ENCODE measurements around the gene ARMC12. TPM values are rescaled to one million over a fixed set of nuclear protein-coding genes. Genes with fewer than 3 reads are reported as not detected.
A peak's percentile ranks its signal among the peaks of the same experiment; 100 is the strongest.

Gene ARMC12
- total and polyA plus RNA-seq, 2 of the 4 experiments (the other 2 are of a cell fraction): 0.18 to 0.74 TPM

DNA sequence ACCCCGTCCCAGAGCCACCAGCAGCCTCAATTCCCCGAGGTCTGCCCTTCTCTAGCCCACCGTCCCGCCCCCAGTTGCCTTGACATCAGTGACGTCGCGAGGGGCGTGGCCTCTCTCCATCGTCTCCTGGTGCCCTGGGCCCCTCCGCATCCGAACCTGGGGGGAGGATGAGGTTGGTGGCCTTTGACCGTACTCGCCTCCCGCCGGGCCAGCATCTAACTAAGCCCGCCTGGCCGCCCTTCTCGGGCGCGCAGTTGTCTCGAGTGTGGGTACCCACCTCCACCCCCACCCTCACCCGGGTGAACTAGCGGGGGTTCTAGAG lies 5.5 kb upstream of the ARMC12 start:
- Histone ChIP-seq H2AK9ac (replicated peaks; ENCODE audit: low read depth, low read length, poor library complexity) (peak overlapping the region; percentile 71), H3K27me3 (ENCODE audit: control insufficient read depth, insufficient read depth, low read length) (no peaks in the 10 kb centered on the region), H3K23ac (ENCODE audit: low read depth, low read length) (no peak overlapping the region), H3K9me1 (ENCODE audit: insufficient read depth, low read length) (peaks cover 9% of the 10 kb centered on the region), H4K91ac (ENCODE audit: insufficient read depth, low read depth, low read length) (peak overlapping the region; percentile 30; the same call in 1 of the 2 replicates), H3K27ac (ENCODE audit: insufficient read depth, low read length) (peak overlapping the region; percentile 88), H2BK20ac (ENCODE audit: low read depth, low read length) (0 out of 2 replicates have a peak overlapping the region, but pooled peaks have one; percentile 20), H2BK5ac (ENCODE audit: low read depth, low read length, poor library complexity, severe bottlenecking) (peak overlapping the region; percentile 56), H2AK5ac (ENCODE audit: low read depth, low read length) (no peak overlapping the region), H3K4me1 (ENCODE audit: control insufficient read depth, insufficient read depth, low read length) (peaks cover 10% of the 10 kb centered on the region), H3K9me3 (ENCODE audit: control insufficient read depth, insufficient read depth, low read length) (no peaks in the 10 kb centered on the region), H3K4me2 (ENCODE audit: low read depth, low read length) (peak overlapping the region; percentile 84), H4K20me1 (ENCODE audit: insufficient read depth, low read length) (no peaks in the 10 kb centered on the region), H3K18ac (ENCODE audit: low read depth, low read length) (peak overlapping the region; percentile 32; the same call in 1 of the 2 replicates), H4K5ac (ENCODE audit: low read depth, low read length) (no peak overlapping the region; the same call in 1 of the 2 replicates), H2AFZ (replicated peaks; ENCODE audit: low read length, poor library complexity) (peak overlapping the region; percentile 94), H3K4ac (ENCODE audit: low read depth, low read length) (peak overlapping the region; percentile 42), H3K56ac (ENCODE audit: extremely low read depth, insufficient read depth, low read length) (no peak overlapping the region), H3K4me3 (ENCODE audit: insufficient read depth, low read depth, low read length) (peak overlapping the region; percentile 70), H3K14ac (replicated peaks; ENCODE audit: low read depth, low read length) (0 out of 2 replicates have a peak overlapping the region, but pooled peaks have one; percentile 5), H3K79me1 (ENCODE audit: low read depth in 1 of 2, low read length in 2 of 2) (no peaks in the 10 kb centered on the region), H4K8ac (ENCODE audit: low read depth in 2 of 2, low read length in 2 of 2) (peak overlapping the region in 1 of 2 experiments; percentile 76; a peak in 2 of 4 replicates), H3K9ac (ENCODE audit: low read depth, low read length) (peak overlapping the region; percentile 50; the same call in 1 of the 2 replicates), H3K36me3 (ENCODE audit: control insufficient read depth, insufficient read depth, low read length) (no peaks in the 10 kb centered on the region), H2BK15ac (ENCODE audit: low read depth, low read length) (peak overlapping the region; percentile 59; the same call in 1 of the 3 replicates), H2BK120ac (ENCODE audit: low read depth, low read length) (peak overlapping the region; percentile 28)
- no CpG with 5 or more reads among the region's 23 CpGs for WGBS, 2 experiments (ENCODE audit: extremely low coverage in 2 of 2, insufficient read length in 1 of 2)
- dilution Hi-C loops (cut with HindIII; ENCODE audit: low sequenced_read_pairs, unreplicated experiment): no loop called here
- in situ Hi-C loops (cut with MboI; ENCODE audit: low sequenced_read_pairs): loop anchor here (25.0 kb wide), 1 partner anchor 419 kb away; no protein-coding TSS in a partner anchor
- DNase-seq: peak; percentile 67
- intact Hi-C loops (cut with micrococcal nuclease): no loop called here
- ChIA-PET POLR2A (ENCODE audit: unreplicated experiment) (no interaction called here), CTCF (no interaction called here)
- no TSS peak for BruUV-seq (replicated peaks)
- ATAC-seq (ENCODE audit: low read depth): peak; percentile 59
- TF ChIP-seq POLR2A (IDR thresholded peaks at IDR 0.05; ENCODE audit: low read depth, low read length) (no peak), FOS (IDR thresholded peaks at IDR 0.05; ENCODE audit: low read depth, low read length) (no peak), MXI1 (IDR thresholded peaks at IDR 0.05; ENCODE audit: borderline replicate concordance, low read depth, low read length) (no peak), NFE2L2 (IDR thresholded peaks at IDR 0.05; ENCODE audit: low read depth, low read length) (no peak), CTCF (conservative IDR thresholded peaks at IDR 0.05; ENCODE audit: low read depth, low read length) (no peak), RCOR1 (IDR thresholded peaks at IDR 0.05; ENCODE audit: insufficient replicate concordance, low read length) (no peak), RAD21 (IDR thresholded peaks at IDR 0.05; ENCODE audit: low read length) (no peak), BHLHE40 (IDR thresholded peaks at IDR 0.05; ENCODE audit: low read depth, low read length) (no peak), RFX5 (IDR thresholded peaks at IDR 0.05; ENCODE audit: low read depth, low read length) (no peak), SMC3 (IDR thresholded peaks at IDR 0.05; ENCODE audit: low read depth, low read length) (no peak), CEBPB (IDR thresholded peaks at IDR 0.05; ENCODE audit: low read depth, low read length) (no peak), CHD1 (IDR thresholded peaks at IDR 0.05; ENCODE audit: low read depth, low read length) (no peak), MAZ (IDR thresholded peaks at IDR 0.05; ENCODE audit: borderline replicate concordance, low read depth, low read length) (no peak), MAFK (IDR thresholded peaks at IDR 0.05; ENCODE audit: low read depth, low read length) (no peak)
- TF ChIP-seq, protein P1, sequence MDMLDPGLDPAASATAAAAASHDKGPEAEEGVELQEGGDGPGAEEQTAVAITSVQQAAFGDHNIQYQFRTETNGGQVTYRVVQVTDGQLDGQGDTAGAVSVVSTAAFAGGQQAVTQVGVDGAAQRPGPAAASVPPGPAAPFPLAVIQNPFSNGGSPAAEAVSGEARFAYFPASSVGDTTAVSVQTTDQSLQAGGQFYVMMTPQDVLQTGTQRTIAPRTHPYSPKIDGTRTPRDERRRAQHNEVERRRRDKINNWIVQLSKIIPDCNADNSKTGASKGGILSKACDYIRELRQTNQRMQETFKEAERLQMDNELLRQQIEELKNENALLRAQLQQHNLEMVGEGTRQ (IDR thresholded peaks at IDR 0.05; ENCODE audit: low read depth, low read length): no peak
